Forelimb muscle (tissue), 1 donor: Measurements from ENCODE around the gene FARSB. TPM values are rescaled to one million over a fixed set of nuclear protein-coding genes. Genes with fewer than 3 reads are reported as not detected.

Source experiments
- DNase-seq: peaks from one replicate; pipeline ENCODE4 v3.0.0-alpha.2; 2013; ENCODE audit warnings: low read depth
- polyA plus RNA-seq: library from polyadenylated mRNA; unstranded; fragments of 120-200 nt; gene quantifications from one replicate; pipeline ENCODE4 v1.2.1, GENCODE V29; 2013; ENCODE audit not compliant: insufficient read length

FARSB gene
- polyA plus RNA-seq, 1 donor = 23.7 TPM

GRCh38 chr2:222554517-222554916 is 101.4 kb downstream of the FARSB start:
- DNase-seq = no peak

- DNase-seq = no peak
Measured at GRCh38 chr2:222548992-222549391, 106.9 kb downstream of the FARSB start.

GRCh38 chr2:222547083-222547482 is 108.8 kb downstream of the FARSB start:
- DNase-seq = no peak

- no peak for DNase-seq
Measured at GRCh38 chr2:222545823-222546795, 109.8 kb downstream of the FARSB start.

GRCh38 chr2:222544661-222545060 is 111.2 kb downstream of the FARSB start:
- no peak for DNase-seq

- DNase-seq = no peak
Measured at GRCh38 chr2:222538535-222538934, 117.4 kb downstream of the FARSB start.

- DNase-seq = no peak
Measured at GRCh38 chr2:222535477-222535876, 120.4 kb downstream of the FARSB start.

GRCh38 chr2:222532315-222532714 is 123.6 kb downstream of the FARSB start:
- no peak for DNase-seq

- DNase-seq = no peak
Measured at GRCh38 chr2:222526480-222527277, 129.2 kb downstream of the FARSB start.

GRCh38 chr2:222525811-222526210 is 130.1 kb downstream of the FARSB start:
- no peak for DNase-seq

- no peak for DNase-seq
Measured at GRCh38 chr2:222523783-222524544, 131.9 kb downstream of the FARSB start.

GRCh38 chr2:222522082-222522481 is 133.8 kb downstream of the FARSB start:
- DNase-seq = no peak

- DNase-seq = no peak
Measured at GRCh38 chr2:222521099-222521498, 134.8 kb downstream of the FARSB start.

Other genes with a start within 250 kb of the FARSB start
- 1.2 TPM for gene SGPP2, start 231.5 kb downstream of the FARSB start, polyA plus RNA-seq
- not detected for gene MOGAT1, start 15.6 kb upstream of the FARSB start, polyA plus RNA-seq
- gene ACSL3, start 204.9 kb upstream of the FARSB start, polyA plus RNA-seq = 44.7 TPM